ENCODE results near the gene NDUFC2.
"Not testable (repeated sequence)": the region's sequence is repeated elsewhere in the genome, so short reads cannot be mapped to it uniquely, and the experiment has no call there.

NDUFC2 gene

DNA sequence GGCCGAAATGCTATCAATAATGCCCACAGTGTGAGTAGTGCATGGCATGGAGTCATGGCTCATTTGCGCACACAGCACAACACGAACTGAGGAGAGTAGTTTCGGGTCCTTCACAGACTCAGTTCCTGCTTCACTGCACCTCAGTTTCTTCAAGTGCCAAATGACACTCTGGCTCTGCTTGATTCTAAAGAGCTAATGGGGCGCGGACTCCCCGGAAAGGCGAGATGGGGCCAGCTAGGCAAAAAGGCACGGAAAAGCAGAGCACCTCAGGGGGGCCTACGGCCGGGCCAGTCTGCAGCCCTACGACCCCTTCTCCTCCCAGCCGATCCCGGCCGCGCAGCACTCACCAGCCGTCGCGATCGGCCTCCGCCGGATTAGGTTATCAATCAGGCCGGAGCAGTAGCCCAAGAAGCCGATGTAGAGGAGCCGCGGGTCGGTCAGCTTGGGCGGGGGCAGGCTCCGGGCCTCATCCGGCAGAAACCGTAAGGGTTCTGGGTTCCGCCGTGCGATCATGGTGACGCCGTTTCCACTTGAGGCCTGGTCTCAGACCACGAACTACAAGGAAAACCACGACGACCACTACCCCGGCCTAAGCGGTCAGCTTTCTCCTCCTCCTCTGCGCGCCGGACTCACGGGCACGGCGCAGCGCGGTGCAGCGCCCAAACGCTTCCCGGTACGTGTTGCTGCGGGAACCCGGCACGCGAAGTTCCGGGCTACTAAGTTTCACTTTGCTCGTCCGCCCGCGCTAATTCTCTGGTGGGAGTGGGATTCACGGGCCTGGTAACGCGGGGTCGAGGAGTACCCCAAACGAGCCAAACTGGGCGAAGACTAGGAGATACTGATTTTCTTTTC is at the start of gene NDUFC2:
NDUFC2 (minus strand) TSS at position 631 of the 852 bp plus-strand sequence; CDS start at position 513, 118 bp downstream.
- DNase-seq: peak; percentile 81

GRCh38 chr11:78127403-78127802 is 47.7 kb upstream of the NDUFC2 start:
- DNase-seq: no peak

DNA sequence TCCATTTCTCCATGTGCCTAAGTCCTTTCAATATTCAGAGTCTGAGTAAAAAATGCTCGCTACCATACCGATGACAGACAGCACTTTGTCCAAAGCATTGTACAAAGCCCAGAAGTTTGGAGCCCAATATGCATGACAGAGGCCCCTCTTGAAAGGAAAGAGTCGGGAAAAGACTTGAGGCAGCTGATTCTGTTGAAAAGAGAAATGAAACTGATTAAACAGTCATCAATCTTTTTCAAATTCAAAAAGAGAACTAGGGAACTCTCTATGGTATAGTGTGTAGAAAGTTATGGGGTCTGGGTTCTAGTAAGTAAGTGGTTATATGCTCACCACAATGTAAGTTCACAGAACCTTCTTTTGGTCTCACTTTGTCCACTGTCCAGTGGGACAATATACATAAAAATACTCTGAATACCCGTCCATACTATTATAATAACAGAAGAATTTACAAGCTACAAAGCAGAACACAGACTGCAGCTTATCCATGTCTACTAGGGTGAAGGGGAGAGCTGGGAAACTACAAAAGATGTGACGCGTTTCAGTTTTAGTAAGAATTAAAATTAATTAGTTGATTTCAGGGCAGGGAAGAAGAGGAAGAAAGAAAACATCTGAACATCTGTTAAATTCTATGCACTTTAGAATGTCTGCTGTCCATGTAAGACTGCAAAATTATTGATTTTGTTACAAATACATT is 33.1 kb upstream of the NDUFC2 start:
- DNase-seq: no peak

- no peak for DNase-seq
Observed at GRCh38 chr11:78111298-78111697, 31.6 kb upstream of the NDUFC2 start.

- no peak for DNase-seq
Observed at GRCh38 chr11:78110830-78111229, 31.2 kb upstream of the NDUFC2 start.

GRCh38 chr11:78110351-78110750 is 30.7 kb upstream of the NDUFC2 start:
- no peak for DNase-seq

- DNase-seq: no peak
Observed at GRCh38 chr11:78109081-78110015, 29.7 kb upstream of the NDUFC2 start.

GRCh38 chr11:78100676-78101472 is 21.2 kb upstream of the NDUFC2 start:
- no peak for DNase-seq

DNA sequence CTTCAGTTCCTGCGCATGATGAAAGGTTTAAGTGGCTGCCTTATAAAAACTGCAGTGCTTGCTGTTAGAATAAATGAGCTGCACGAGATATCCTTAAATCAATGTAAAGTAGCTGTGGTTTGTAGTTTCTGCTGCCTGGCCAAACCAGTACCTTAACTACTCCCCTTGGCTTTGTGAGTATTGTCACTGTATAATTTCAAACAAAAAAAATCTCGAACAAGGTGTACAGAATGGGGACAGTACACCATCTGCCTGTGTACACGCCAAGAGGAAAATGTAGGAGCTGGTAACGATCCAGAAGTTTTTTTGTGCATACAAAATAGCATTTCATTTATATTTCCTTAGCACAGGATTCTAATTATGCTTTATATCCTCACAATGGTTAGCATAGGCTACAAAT is 20.6 kb upstream of the NDUFC2 start:
- DNase-seq: no peak

DNA sequence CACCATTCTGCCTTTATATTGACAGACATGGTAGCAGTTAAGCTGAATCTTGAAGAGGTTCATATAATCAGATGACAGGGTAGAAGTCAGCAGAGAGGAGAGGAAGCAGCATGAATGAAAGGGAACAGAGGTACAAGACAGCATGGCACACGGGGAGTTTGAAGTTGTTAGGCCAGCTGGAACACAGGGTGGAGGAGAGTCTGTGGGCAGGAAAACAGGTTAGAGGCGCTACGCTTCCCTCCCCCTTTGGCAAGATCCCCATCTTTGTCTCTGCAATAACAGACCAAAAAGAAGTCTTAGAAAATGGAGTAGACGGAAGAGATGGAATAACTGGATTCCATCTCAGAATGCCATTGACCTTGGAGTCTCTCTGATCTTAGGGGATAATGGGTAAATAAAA is 20.0 kb upstream of the NDUFC2 start:
- DNase-seq: no peak

GRCh38 chr11:78097666-78098385 is 18.2 kb upstream of the NDUFC2 start:
- no peak for DNase-seq

- peak; percentile 13 for DNase-seq
Observed at GRCh38 chr11:78094250-78094649, 14.6 kb upstream of the NDUFC2 start.

GRCh38 chr11:78086521-78087074 is 6.9 kb upstream of the NDUFC2 start:
- not testable (repeated sequence) for DNase-seq

DNA sequence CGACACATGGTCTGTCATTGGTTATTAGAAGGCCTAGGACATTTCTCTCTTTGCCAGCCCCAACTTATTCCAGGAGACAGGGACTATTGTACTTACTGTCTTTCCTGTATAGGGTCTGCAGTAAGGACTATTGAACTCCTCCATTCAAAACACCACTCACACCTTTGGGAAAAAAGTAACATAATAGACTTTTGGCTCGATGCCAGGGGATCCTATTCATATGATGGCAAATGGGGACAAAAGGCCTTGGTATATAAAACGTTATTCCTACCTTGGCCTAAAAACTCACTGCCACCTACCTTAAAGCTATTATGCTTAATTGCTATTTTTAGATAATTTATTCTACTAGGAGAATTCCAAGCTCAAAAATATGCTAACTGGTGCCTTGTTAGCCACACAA is 6.3 kb upstream of the NDUFC2 start:
- no peak for DNase-seq

DNA sequence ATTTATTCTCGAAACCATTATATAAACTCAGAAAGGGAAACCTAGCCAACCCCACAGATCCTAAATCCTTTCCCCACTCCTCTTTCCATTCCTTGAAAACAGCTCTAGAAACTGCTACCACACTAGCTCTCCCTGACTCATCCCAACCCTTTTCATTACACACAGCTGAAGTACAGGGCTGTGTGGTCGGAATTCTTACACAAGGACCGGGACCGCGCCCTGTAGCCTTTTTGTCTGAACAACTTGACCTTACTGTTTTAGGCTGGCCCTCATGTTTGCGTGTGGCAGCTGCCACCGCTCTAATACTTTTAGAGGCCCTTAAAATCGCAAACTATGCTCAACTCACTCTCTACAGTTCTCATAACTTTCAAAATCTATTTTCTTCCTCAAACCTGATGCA is 4.8 kb upstream of the NDUFC2 start:
- DNase-seq: not testable (repeated sequence)

DNA sequence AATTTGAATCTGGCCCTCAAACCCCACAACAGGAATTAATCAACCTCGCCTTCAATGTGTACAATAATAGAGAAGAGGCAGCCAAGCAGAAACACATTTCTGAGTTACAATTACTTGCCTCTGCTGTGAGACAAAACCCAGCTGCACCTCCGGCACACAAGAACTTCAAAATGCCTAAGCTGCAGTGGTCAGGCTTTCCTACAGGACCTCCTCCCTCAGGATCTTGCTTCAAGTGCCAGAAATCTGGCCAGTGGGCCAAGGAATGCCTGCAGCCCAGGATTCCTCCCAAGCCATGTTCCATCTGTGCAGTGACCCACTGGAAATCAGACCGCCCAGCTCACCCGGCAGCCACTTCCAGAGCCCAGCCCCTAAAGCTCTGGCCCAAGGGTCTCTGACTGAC is 3.4 kb upstream of the NDUFC2 start:
- no peak for DNase-seq

- DNase-seq: no peak
Observed at GRCh38 chr11:78082146-78082545, 2.5 kb upstream of the NDUFC2 start.

- DNase-seq: no peak
Observed at GRCh38 chr11:78081583-78081982, 1.9 kb upstream of the NDUFC2 start.

GRCh38 chr11:78080818-78081495 is 1.3 kb upstream of the NDUFC2 start:
- no peak for DNase-seq

DNA sequence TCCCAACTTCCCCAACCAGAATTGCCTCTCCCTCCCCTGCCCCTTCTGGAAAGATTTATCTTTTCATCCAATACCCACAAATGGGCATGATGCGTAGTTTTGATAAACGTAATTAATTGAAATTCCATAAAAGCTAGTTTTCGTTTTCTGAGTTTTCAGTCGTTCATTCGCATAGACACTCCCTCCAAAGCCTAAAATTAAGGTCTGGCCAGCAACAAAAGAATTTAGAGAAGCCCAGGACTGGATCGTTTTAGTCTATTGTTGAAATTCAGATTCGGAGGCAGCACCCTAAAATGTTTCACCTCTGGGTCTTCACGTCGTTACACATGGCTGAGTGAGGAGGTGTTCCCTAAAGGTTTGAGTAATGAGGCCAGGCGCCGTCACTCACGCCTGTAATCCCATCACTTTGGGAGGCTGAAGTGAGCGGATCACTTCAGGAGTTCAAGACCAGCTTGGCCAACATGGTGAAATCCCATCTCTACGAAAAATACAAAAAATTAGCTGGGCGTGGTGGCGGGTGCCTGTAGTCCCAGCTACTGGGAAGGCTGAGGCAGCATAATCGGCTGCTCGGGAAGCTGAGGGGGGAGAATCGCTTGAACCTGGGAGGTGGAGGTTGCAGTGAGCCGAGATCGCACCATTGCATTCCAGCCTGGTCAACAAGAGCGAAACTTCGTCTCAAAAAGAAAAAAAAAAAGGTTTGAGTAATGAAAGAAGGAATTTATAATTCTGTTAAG is 589 bp upstream of the NDUFC2 start:
- DNase-seq: no peak

Data from activated CD4-positive, alpha-beta T cell treated with anti-CD3 and anti-CD28 coated beads for 48 hours (primary cell).